Retinal pigment epithelial cell (primary cell): ENCODE data around the gene FURIN.

ENCODE experiments used
- DNase-seq: peaks from one replicate; pipeline ENCODE4 v3.0.0-alpha.2; 2010; ENCODE audit warnings: low read depth
- H3K4me3 ChIP-seq: 2 replicates; pipeline ENCODE4 v1.5.1; 2011; ENCODE audit warnings: mild to moderate bottlenecking, low read length, control low read depth, moderate library complexity
- TF ChIP-seq, protein P1 (sequence below): conservative IDR thresholded peaks from 2 replicates; pipeline ENCODE4 v1.5.1; 2011; ENCODE audit warnings: low read depth, low read length, control low read depth, inconsistent platforms

The FURIN gene

DNA sequence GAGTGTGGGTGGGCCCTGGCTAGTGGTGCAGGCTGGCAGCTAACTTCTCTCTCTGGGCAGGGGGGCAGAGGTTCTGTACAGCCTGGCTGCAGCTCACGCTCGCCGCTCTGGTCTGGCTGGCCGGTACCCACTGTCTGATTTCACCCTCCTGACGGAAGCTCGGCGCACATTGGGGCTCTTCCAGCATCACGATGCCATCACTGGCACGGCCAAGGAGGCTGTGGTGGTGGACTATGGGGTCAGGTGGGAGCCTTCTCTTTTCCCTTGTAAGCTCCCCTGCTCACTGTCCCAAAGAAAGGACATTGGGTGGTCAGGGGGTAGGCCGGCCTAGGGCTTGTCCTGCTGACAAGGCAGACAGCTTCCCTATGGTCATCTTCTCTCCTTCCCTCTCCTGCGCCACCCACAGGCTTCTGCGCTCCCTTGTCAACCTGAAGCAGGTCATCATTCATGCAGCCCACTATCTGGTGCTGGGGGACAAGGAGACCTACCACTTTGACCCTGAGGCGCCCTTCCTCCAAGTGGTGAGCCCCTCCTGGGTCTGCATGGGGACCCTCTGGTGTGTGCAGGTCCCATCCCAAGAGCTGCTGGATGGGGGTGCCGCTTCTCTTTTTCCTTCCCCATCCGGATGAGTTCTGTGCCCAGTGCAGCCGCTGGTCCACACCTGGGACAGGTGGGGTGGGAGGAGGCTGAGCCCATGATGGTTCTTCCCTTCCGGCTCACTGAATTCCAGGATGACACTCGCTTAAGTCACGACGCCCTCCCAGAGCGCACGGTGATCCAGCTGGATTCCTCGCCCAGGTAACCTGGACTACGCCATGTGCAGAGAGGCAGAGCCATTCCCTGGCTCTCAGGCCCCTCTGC is 42.3 kb downstream of the FURIN start:
- H3K4me3 ChIP-seq, result no peak overlapping the region
- TF ChIP-seq, protein P1, sequence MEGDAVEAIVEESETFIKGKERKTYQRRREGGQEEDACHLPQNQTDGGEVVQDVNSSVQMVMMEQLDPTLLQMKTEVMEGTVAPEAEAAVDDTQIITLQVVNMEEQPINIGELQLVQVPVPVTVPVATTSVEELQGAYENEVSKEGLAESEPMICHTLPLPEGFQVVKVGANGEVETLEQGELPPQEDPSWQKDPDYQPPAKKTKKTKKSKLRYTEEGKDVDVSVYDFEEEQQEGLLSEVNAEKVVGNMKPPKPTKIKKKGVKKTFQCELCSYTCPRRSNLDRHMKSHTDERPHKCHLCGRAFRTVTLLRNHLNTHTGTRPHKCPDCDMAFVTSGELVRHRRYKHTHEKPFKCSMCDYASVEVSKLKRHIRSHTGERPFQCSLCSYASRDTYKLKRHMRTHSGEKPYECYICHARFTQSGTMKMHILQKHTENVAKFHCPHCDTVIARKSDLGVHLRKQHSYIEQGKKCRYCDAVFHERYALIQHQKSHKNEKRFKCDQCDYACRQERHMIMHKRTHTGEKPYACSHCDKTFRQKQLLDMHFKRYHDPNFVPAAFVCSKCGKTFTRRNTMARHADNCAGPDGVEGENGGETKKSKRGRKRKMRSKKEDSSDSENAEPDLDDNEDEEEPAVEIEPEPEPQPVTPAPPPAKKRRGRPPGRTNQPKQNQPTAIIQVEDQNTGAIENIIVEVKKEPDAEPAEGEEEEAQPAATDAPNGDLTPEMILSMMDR, result no peak
- DNase-seq, result no peak

- TF ChIP-seq, protein P1, result no peak
- DNase-seq, result no peak
- no peak overlapping the region for H3K4me3 ChIP-seq
Measured at GRCh38 chr15:90911302-90911623, 42.9 kb downstream of the FURIN start.

- TF ChIP-seq, protein P1, result no peak
- H3K4me3 ChIP-seq, result no peak overlapping the region
- DNase-seq, result no peak
Measured at GRCh38 chr15:90911906-90912769, 43.8 kb downstream of the FURIN start.

DNA sequence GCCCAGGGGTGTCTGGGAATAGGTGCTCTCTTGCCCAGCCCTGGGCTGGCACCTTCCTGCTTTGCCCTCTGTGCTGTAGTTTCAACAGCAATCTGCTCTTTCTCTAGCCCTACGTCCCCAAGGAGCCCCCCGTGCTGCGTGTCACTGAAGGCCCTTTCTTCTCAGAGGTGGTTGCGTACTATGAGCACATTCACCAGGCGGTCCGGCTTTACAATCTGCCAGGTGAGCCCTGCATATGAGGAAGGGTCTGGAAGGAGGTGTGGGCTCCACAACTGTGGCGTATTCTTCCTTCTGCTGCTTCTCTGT is 44.3 kb downstream of the FURIN start:
- no peak for DNase-seq
- TF ChIP-seq, protein P1, result no peak
- no peak overlapping the region for H3K4me3 ChIP-seq

DNA sequence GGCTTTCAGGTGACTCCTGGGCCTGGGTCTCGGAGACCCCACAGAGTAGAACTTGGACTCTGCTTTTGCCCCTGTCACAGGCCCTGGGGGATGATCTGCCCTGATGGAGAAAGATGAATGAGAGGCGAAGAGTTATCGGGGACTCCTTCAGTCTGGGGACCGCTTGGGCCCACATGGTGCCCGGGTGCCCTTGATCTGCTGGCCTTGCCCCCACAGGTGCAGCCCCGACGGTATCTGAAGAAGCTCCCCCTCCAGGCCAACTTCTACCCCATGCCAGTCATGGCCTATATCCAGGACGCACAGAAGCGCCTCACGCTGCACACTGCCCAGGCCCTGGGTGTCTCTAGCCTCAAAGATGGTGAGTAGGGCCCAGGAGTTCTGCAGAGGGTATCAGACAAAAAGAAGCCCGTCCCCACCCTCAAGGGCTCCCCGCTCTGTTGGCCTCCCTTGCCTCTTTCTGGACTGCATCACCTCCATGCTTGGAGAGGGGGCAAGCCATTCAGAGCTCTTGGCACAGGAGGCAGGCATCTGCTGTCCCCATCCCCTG is 45.1 kb downstream of the FURIN start:
- DNase-seq, result no peak
- H3K4me3 ChIP-seq, result no peak overlapping the region
- TF ChIP-seq, protein P1, result no peak

GRCh38 chr15:90914305-90915080 is 46.1 kb downstream of the FURIN start:
- TF ChIP-seq, protein P1, result no peak
- no peak for DNase-seq
- H3K4me3 ChIP-seq, result no peak overlapping the region
